OCI-LY7 (cell line): Measurements from ENCODE around the gene SAP30L.

Source experiments
- CTCF ChIP-seq: fragments of 200-600 bp; sonication (generic); conservative IDR thresholded peaks from 2 replicates; pipeline ENCODE4 v1.5.1; 2014; ENCODE audit warnings: mild to moderate bottlenecking, antibody characterized with exemption, low read length, moderate library complexity, mixed read lengths
- EZH2phosphoT487 ChIP-seq: fragments of 200-600 bp; sonication (generic); IDR thresholded peaks from 2 replicates; pipeline ENCODE4 v1.6.1; 2018; ENCODE audit warnings: low read depth, borderline replicate concordance, mild to moderate bottlenecking, mixed run types, antibody characterized with exemption, low read length, moderate library complexity, mixed read lengths

GRCh38 chr5:154502180-154502579 lies 56.4 kb downstream of the SAP30L start:
- no peak for TF ChIP-seq CTCF
- no peak for TF ChIP-seq EZH2phosphoT487
